Esophagus muscularis mucosa (tissue), 4 donors: Measurements from ENCODE around the gene ABCC4. TPM values are rescaled to one million over a fixed set of nuclear protein-coding genes. Genes with fewer than 3 reads are reported as not detected.
"Not testable (repeated sequence)": the region's sequence is repeated elsewhere in the genome, so short reads cannot be mapped to it uniquely, and the experiment has no call there.

Source experiments
- DNase-seq: peaks from one replicate; pipeline ENCODE4 v3.0.0-alpha.2; 2017; ENCODE audit errors: extremely low spot score
- H3K27ac ChIP-seq, 4 donors: fragments of 200-600 bp; sonication (generic); replicated peaks in 1 of 4; 1 replicate in 3 of 4; 2 replicates in 1 of 4; pipeline ENCODE4 v1.5.1; 2016 to 2019; ENCODE audit warnings: mild to moderate bottlenecking in 1 of 4
- H3K27me3 ChIP-seq, 4 donors: fragments of 200-600 bp; sonication (generic); one replicate each; pipeline versions ENCODE4 v1.5.1 to v1.6.0; 2016 to 2019
- H3K36me3 ChIP-seq, 4 donors: fragments of 200-600 bp; sonication (generic); one replicate each; pipeline ENCODE4 v1.5.1; 2016 to 2019
- H3K4me1 ChIP-seq, 4 donors: fragments of 200-600 bp; sonication (generic); one replicate each; pipeline ENCODE4 v1.5.1; 2016 to 2019
- H3K4me3 ChIP-seq, 4 donors: fragments of 200-600 bp; sonication (generic); 1 replicate in 2 of 4; 2 replicates in 2 of 4; pipeline ENCODE4 v1.5.1; 2016 to 2019; ENCODE audit warnings: mild to moderate bottlenecking in 4 of 4, moderate library complexity in 1 of 4
- H3K9me3 ChIP-seq, 4 donors: fragments of 200-600 bp; sonication (generic); 1 replicate in 3 of 4; 2 replicates in 1 of 4; pipeline ENCODE4 v1.5.1; 2016 to 2019
- CTCF ChIP-seq, 3 experiments: fragments of 200-600 bp in 2 of 3; fragments of 450-650 bp in 1 of 3; sonication (generic) in 2 of 3; IDR thresholded peaks; one replicate each; pipeline ENCODE4 v1.5.1; 2017 to 2019; ENCODE audit warnings: antibody characterized with exemption in 3 of 3, mild to moderate bottlenecking in 2 of 3, moderate library complexity in 1 of 3
- EP300 ChIP-seq: sonication (generic); formaldehyde crosslinking; IDR thresholded peaks from one replicate; pipeline ENCODE4 v1.6.1; 2017; ENCODE audit warnings: antibody characterized with exemption
- POLR2A ChIP-seq: fragments of 450-650 bp; IDR thresholded peaks from one replicate; pipeline ENCODE4 v1.6.1; 2017; ENCODE audit warnings: antibody characterized with exemption, moderate library complexity, mild to moderate bottlenecking, low read depth
- POLR2AphosphoS5 ChIP-seq, 2 donors: sonication (generic); formaldehyde crosslinking; IDR thresholded peaks; one replicate each; pipeline ENCODE4 v1.6.1; 2017; ENCODE audit warnings: antibody characterized with exemption in 2 of 2
- WGBS: methylation state at CpG from one replicate; pipeline ENCODE4 v1.1.5; 2018; 5-methylcytosine and 5-hydroxymethylcytosine counted together
- intact Hi-C: fragments of 100-400 bp; cut with DNase I; formaldehyde crosslinking; loops from one replicate; pipeline ENCODE4 v1.15.1; 2023
- total RNA-seq, 4 donors: library from RNA; depleted of rRNA; stranded (reverse); fragments of >200 nt; gene quantifications; one replicate each; pipeline versions ENCODE4 v1.1.0 to v1.2.1, GENCODE V29; 2016

Gene ABCC4
- total RNA-seq, 4 donors from 2014 or later, result 5.0 to 6.3 (median 6.0) TPM

GRCh38 chr13:95269756-95270155 lies 31.5 kb downstream of the ABCC4 start:
- no peak for DNase-seq
- peaks cover 0 to 18% (median 6%) of the 10 kb centered on the region in 4 donors for H3K4me1 ChIP-seq

GRCh38 chr13:95268343-95269065 lies 32.7 kb downstream of the ABCC4 start:
- peaks cover 0 to 12% (median 1%) of the 10 kb centered on the region in 4 donors for H3K4me1 ChIP-seq
- H3K9me3 ChIP-seq, H3K27ac ChIP-seq, H3K27me3 ChIP-seq, H3K4me3 ChIP-seq, intact Hi-C loops, H3K36me3 ChIP-seq, DNase-seq: not testable (repeated sequence)
- 92% methylated on average over 16 of the region's 16 CpGs for WGBS

More at GRCh38 chr13:95269756-95270155, 31.5 kb downstream of the ABCC4 start:
- no peaks in the 10 kb centered on the region for H3K27me3 ChIP-seq
- intact Hi-C loops, result no loop called here
- TF ChIP-seq CTCF (IDR thresholded peaks at IDR 0.05) (no peak), EP300 (no peak), POLR2AphosphoS5 (IDR thresholded peaks at IDR 0.05) (no peak), POLR2A (no peak)
- no peaks in the 10 kb centered on the region for H3K36me3 ChIP-seq
- H3K4me3 ChIP-seq, result no peak overlapping the region
- no peak overlapping the region for H3K27ac ChIP-seq
- WGBS, result 62% methylated on average over 3 of the region's 3 CpGs
- H3K9me3 ChIP-seq, result peaks cover 0 to 9% (median 0%) of the 10 kb centered on the region in 4 donors

- TF ChIP-seq CTCF (IDR thresholded peaks at IDR 0.05) (no peak), POLR2AphosphoS5 (IDR thresholded peaks at IDR 0.05) (no peak), EP300 (no peak), POLR2A (no peak)
- intact Hi-C loops, result no loop called here
- WGBS, result 83% methylated on average over 6 of the region's 6 CpGs
- DNase-seq, result no peak
- no peaks in the 10 kb centered on the region for H3K27me3 ChIP-seq
- peaks cover 0 to 12% (median 1%) of the 10 kb centered on the region in 4 donors for H3K4me1 ChIP-seq
- no peak overlapping the region for H3K4me3 ChIP-seq
- peaks cover 0 to 9% (median 0%) of the 10 kb centered on the region in 4 donors for H3K9me3 ChIP-seq
- no peaks in the 10 kb centered on the region for H3K36me3 ChIP-seq
- no peak overlapping the region for H3K27ac ChIP-seq
Observed at GRCh38 chr13:95267662-95268342, 33.4 kb downstream of the ABCC4 start.

GRCh38 chr13:95264225-95264624 lies 37.0 kb downstream of the ABCC4 start:
- Histone ChIP-seq H3K4me3 (no peak overlapping the region), H3K36me3 (no peaks in the 10 kb centered on the region), H3K27me3 (no peaks in the 10 kb centered on the region), H3K9me3 (peaks cover 0 to 9% (median 0%) of the 10 kb centered on the region in 4 donors), H3K4me1 (no peaks in the 10 kb centered on the region), H3K27ac (no peak overlapping the region)
- no peak for TF ChIP-seq CTCF (IDR thresholded peaks at IDR 0.05)
- TF ChIP-seq POLR2A, result no peak
- no peak for TF ChIP-seq EP300
- no peak for TF ChIP-seq POLR2AphosphoS5 (IDR thresholded peaks at IDR 0.05)
- intact Hi-C loops, result no loop called here
- WGBS, result 91% methylated on average over 3 of the region's 3 CpGs
- no peak for DNase-seq

- H3K4me3 ChIP-seq, result no peak overlapping the region
- H3K4me1 ChIP-seq, result no peaks in the 10 kb centered on the region
- WGBS, result 96% methylated on average over 9 of the region's 9 CpGs
- no peaks in the 10 kb centered on the region for H3K36me3 ChIP-seq
- no peak for DNase-seq
- peaks cover 0 to 9% (median 0%) of the 10 kb centered on the region in 4 donors for H3K9me3 ChIP-seq
- intact Hi-C loops, result no loop called here
- H3K27me3 ChIP-seq, result no peaks in the 10 kb centered on the region
- no peak overlapping the region for H3K27ac ChIP-seq
- TF ChIP-seq POLR2AphosphoS5 (IDR thresholded peaks at IDR 0.05), result no peak
- no peak for TF ChIP-seq CTCF (IDR thresholded peaks at IDR 0.05)
- TF ChIP-seq EP300, result no peak
- no peak for TF ChIP-seq POLR2A
Observed at GRCh38 chr13:95262837-95263384, 38.3 kb downstream of the ABCC4 start.
